Measurements from ENCODE around the gene EDEM1.

GRCh38 chr3:5197470-5198312 is 10.2 kb downstream of the EDEM1 start:
- no peak for TF ChIP-seq NRF1 (IDR thresholded peaks at IDR 0.05; ENCODE audit: low read depth, low read length)
- no peak for TF ChIP-seq CTCF (IDR thresholded peaks at IDR 0.05)
- TF ChIP-seq REST (IDR thresholded peaks at IDR 0.05; ENCODE audit: low read depth, low read length) = no peak
- no peak for TF ChIP-seq USF2 (IDR thresholded peaks at IDR 0.05; ENCODE audit: borderline replicate concordance, low read depth, low read length)
- TF ChIP-seq RCOR1 (IDR thresholded peaks at IDR 0.05; ENCODE audit: low read length) = no peak
- no peak for TF ChIP-seq FOXJ3 (CRISPR knock-in tag; IDR thresholded peaks at IDR 0.05)
- no peak for TF ChIP-seq YY1 (IDR thresholded peaks at IDR 0.05; ENCODE audit: low read depth)

Data from SK-N-SH (cell line).